CMK (cell line): ENCODE data around the gene PSPN.
A peak's percentile ranks its signal among the peaks of the same experiment; 100 is the strongest.

Experiments used
- DNase-seq: peaks from one replicate; pipeline ENCODE4 v3.0.0-alpha.2; 2010; ENCODE audit warnings: low read depth

Gene PSPN, protein sequence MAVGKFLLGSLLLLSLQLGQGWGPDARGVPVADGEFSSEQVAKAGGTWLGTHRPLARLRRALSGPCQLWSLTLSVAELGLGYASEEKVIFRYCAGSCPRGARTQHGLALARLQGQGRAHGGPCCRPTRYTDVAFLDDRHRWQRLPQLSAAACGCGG

GRCh38 chr19:6375411-6376010, at the start of gene PSPN:
TSS of gene PSPN (minus strand) at chr19:6375933. CDS start at chr19:6375849, 84 bp downstream.
- DNase-seq: no peak

GRCh38 chr19:6424939-6425731, 49.4 kb upstream of the PSPN start:
- DNase-seq: peak; percentile 100

GRCh38 chr19:6424195-6424938, 48.6 kb upstream of the PSPN start, which contains the start of gene KHSRP:
TSS of gene KHSRP (minus strand) at chr19:6424811. CDS start at chr19:6424701, 110 bp downstream.
- no peak for DNase-seq

DNA sequence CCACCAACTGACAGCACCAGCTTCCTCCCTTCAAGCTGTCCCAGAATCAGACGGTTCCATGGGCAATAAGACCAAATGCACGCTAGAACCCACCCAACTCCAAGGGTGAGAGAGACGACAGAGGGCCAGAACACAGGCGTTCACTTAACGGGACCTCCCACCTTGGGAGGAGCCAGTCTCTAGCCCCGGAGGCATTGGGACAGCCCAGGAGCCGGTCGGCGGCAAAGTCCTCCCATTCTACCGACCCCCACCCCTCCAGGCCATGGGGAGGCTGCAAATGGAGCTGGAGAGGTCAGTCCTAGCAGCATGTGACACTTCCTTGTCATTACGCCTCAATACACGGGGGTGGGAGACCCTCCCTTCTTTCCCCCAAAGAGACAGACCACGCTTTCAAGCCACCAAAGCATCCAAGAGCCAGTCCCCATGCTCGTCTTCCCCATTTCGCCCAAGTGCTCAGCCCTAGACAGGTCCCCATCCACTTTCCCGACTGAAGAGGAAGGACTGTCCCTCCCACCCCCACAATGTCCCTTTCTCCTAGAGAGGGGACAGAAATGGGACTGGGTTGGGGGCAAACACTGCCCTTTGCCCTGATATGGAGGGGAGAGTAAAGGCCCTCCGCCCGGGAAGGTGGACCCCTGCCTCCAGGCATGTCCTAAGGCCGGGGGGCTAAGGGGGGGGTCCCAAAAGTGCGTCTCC, 47.9 kb upstream of the PSPN start:
- DNase-seq: no peak

- no peak for DNase-seq
Observed at GRCh38 chr19:6421075-6422014, 45.6 kb upstream of the PSPN start.

GRCh38 chr19:6418562-6418932, 42.8 kb upstream of the PSPN start:
- no peak for DNase-seq

DNA sequence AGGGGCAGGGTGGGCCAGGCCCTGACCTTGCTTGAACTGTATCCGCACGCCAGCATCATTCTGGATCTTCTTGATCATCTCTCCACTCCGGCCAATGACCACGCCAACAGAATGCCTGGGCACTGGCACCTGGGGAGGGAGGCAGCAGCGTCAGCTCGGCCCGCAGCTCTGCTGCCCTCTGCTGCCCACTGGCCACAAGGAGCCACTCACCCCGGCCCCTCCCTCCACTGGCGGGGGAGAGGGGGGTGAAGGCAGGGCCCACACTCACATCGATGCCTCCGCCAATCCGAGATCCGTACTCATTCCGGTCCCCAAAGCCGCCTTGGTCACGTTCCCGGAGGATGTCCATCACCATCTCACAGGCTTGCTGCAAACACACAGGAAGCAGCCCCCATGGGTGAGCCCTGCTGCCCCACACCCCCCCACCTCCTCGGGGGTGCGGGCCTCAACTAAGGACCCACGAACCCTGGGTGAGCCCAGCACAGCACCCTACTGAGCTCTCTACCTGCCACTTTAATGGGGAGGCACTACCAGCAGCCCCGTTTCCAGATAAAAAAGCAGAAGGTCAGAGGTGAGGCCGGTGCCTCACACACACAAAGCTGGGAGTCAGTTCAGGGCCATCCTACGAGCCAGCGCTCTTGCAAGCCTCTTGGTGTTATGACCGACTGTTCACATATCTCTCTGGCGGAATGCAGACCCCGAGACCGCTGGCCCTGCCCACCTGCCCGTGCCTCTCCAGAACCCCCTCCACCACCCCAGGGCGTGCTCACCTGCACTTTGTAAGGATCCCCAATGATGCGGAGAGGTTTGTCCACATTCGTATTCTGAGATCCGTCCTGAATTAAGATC, 42.2 kb upstream of the PSPN start:
- no peak for DNase-seq

DNA sequence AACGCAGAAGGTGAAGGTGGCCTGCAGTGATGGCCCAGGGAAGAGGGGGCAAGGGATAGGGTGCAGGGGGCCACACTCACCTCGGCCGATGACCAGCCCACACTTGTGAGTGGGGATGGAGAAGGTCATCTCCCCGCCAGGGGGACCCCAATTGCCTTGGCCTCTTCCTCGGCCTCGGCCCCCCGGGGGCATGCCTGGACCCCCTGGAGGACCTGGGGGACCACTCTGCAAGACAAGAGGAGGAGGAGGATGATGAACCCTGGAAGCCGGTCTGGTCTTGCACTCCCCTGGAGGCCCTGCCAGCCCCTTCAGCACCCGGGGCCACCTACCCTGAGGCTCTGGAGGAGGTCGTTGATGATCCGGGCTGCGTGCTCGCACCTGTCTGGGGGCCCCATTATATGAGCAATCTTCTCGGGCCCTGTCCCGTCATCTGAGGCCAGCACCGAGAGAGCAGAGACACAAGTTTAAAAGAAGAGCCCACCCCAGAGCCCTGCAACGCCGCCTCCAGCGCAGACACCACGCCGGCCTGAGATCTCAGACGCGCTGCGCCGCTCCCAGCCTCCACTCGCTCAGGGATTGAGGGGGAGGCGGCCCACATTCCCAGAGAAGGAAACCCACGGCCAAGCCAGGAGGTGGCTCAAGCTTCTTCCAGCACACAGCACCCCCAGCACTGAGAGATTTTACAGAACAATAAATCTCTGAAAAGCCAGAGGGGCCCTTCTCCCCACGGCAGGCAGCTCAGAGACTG, 41.1 kb upstream of the PSPN start:
- DNase-seq: no peak

DNA sequence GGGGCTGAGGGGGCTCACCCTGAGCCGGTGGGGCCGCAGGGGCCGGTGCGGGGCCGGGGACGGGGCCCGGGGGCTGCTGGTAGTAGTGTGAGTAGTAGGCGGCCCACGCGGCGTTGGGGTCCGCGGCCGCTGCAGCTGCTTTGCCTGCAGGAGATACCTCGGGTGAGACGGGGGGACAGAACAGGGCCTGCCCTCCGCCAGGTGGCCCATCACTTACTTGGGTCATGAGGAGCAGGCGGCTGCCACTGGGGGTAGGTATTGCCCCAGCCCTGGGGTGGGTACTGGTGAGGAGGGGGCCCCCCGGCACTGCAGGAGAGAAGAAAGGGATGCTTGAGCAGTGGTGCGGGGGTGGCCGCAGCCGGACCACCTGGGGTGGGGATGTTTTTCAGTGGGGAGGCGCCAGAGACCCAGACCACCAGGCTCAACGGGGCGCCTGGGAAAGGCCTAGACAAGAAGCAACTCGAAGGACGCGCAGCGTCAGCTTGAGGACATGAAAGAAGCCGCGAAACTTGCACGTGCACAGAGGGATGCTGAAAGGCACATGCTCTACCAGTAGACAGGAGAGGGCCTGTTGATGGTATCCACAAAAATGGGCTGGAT, 40.0 kb upstream of the PSPN start:
- DNase-seq: no peak

GRCh38 chr19:6414793-6415590, 39.3 kb upstream of the PSPN start:
- DNase-seq: no peak

DNA sequence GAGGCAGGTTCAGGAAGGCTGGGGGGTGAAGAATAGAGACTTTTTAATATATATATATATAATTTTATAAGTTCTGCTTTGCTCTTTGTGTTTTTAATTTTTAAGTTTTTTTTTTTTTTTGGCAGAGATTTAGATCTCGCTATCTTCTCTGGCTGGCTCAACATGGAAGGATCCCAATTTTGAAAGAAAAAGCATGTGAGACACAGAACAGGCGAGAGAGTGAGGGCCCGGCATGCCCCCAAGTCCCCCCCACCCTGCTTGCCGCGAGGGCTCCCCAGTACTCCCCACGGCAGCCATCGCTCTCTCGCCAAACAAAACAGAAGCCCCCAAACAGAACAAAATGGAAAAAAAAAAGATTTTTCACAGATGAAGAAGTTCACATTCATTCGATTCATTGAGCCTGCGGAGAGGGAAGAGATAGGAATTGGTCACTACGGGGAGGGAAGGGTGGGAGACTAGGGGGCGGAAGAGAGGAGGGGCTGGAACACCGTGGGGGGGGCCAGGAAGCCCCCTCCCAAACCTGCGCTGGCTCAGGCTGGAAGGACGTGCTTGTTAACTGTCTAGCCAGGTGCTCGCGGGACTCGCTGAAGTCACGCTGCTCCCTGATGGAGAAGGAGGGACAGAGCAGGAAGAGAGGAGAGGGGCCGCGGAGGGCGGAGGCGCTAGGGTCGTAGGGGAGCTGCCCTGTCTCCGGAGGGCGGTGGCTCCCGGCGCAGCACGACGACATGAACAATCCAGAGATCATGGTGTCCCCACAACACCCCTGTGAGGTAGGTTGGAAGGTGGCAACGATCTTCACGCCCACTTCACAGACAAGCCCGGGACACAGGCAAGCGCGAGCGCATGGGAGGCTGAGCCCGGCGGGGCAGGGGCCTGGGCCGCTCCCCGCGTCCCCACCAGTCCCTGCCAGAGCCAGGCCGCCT, 38.2 kb upstream of the PSPN start:
- DNase-seq: no peak

GRCh38 chr19:6413291-6413690, 37.6 kb upstream of the PSPN start:
- no peak for DNase-seq

- no peak for DNase-seq
Observed at GRCh38 chr19:6412447-6413091, 36.8 kb upstream of the PSPN start.

GRCh38 chr19:6412061-6412446, 36.3 kb upstream of the PSPN start:
- DNase-seq: no peak

- no peak for DNase-seq
Observed at GRCh38 chr19:6409346-6409745, 33.6 kb upstream of the PSPN start.

DNA sequence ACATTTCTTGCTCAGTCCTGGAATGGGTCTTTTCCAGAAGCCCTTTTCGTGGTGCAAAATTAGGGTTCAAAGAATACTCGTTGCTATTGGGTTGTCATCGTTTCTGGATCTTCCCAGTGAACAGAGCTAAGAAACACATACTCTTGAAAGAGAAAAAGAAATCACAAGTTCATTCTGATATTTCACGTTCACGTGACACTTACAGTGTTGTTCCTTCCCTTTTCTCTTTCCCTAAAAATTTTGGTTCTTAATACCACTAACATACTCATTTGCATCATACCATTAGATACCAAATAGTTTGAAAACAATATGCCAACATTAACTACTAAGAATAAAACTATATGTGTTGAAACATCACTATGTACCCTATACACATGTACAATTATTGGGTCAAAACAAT, 30.7 kb upstream of the PSPN start:
- no peak for DNase-seq
